Epithelial cell of esophagus (primary cell): ENCODE measurements around the gene AOPEP.

Experiments used
- DNase-seq: peaks from one replicate; pipeline ENCODE4 v3.0.0; 2010; ENCODE audit warnings: low read depth
- H3K4me3 ChIP-seq: 2 replicates; pipeline ENCODE4 v1.5.1; 2011; ENCODE audit warnings: mild to moderate bottlenecking, low read length, control low read depth
- TF ChIP-seq, protein P1 (sequence below): IDR thresholded peaks from 2 replicates; pipeline ENCODE4 v1.5.1; 2011; ENCODE audit warnings: low read depth, mild to moderate bottlenecking, low read length, control low read depth, inconsistent platforms; ENCODE audit not compliant: insufficient read depth; ENCODE audit errors: missing control alignments

The AOPEP gene

DNA sequence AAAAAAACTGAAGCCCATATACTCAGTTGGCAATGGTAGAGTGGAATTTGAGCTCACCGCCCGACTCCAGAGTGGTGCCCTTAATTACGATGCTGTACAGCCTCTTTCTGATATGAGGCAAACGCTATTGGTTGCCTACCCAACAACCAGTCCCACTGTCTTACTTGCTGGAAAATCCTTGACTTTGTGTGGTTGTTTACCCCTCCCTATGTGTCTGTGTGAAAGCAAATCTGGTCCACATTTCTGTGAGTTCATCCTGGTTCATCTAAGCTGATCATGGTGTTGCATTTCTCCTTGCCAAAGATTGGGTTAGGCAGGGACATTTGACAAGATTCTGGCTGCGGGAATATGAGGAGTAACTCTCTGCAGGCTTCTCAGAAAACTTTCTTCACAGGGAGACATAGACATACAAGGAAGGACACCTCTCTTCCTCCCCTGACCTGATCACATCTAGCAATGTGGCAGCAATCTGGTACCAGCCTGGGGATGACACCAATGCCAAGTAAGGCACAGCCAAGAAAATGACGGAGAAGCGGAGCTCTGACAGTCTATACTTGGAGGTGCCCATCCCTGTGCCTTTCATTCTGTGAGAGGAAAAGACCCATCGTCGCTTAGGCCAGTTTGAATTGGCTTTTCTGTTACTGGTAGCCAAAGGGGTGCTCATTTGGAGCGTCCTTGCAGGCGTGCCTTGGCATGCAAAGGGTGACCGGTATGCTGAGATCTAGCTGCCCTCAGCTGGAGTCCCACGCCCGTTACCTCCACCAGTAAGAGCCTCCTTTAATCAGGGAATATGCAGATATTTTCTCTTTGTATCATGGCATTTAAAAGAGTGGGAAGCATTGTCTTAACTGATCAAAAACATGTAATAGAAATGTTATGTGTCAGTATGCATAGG, 124.3 kb downstream of the AOPEP start:
- TF ChIP-seq, protein P1, sequence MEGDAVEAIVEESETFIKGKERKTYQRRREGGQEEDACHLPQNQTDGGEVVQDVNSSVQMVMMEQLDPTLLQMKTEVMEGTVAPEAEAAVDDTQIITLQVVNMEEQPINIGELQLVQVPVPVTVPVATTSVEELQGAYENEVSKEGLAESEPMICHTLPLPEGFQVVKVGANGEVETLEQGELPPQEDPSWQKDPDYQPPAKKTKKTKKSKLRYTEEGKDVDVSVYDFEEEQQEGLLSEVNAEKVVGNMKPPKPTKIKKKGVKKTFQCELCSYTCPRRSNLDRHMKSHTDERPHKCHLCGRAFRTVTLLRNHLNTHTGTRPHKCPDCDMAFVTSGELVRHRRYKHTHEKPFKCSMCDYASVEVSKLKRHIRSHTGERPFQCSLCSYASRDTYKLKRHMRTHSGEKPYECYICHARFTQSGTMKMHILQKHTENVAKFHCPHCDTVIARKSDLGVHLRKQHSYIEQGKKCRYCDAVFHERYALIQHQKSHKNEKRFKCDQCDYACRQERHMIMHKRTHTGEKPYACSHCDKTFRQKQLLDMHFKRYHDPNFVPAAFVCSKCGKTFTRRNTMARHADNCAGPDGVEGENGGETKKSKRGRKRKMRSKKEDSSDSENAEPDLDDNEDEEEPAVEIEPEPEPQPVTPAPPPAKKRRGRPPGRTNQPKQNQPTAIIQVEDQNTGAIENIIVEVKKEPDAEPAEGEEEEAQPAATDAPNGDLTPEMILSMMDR: no peak
- H3K4me3 ChIP-seq: no peak overlapping the region
- DNase-seq: no peak

DNA sequence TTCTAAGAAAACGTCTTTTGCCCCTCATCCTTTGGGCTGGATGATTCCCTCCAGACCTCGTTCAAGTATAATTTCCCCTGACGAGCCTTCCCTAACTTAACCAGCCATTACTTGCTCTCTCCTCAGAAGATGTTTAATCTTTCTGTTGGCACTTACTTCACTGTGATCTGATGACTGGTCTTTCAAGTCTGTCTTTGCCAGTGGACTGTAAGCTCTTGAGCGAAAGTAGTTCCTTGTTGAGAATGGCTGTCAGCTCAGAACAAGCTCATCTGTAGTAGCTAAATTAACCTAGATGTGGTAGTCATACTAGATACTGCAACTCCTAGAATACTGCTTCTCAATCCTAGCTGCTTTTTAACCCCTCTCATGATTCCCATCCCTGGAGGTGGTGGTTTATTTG, 125.0 kb downstream of the AOPEP start:
- H3K4me3 ChIP-seq: no peak overlapping the region
- DNase-seq: peak; percentile 28
- TF ChIP-seq, protein P1: no peak

DNA sequence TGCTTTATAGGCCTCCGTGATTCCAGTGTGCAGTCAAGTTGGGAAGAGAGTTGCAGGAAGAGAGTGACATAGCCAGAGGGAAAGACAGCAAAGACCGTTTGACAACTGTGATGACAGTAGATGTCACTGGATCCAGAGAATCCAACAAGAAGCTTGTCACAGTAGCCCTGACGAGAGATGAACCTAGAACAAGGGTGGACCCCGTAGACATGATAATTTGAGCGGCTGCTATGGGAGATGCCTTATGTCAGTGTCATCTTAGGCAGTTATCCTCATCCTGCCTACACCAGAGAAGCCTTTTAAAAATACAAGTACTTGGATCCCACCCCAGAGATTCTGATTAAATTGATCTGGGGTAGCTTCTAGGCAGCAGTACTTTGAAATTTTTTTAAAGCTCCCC, 125.4 kb downstream of the AOPEP start:
- TF ChIP-seq, protein P1: no peak
- H3K4me3 ChIP-seq: no peak overlapping the region
- DNase-seq: no peak

DNA sequence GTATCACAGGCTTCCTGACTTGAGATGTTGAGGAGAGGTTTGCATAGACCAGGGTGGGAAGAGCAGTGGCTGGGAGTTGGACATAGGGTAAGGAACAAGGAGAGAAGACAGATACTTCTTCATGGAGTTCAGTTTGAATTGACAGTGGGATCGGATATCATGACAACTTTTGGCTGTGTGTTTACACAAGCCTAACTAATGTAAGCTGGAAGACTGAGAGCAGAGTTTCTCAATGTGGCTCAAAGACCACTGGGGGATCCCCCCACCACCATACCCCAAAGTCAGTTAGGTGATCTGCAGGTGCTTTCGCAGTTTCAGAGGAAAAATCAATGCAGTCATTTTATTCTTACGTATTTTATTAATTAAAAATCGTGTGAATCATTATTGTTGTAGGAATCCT, 125.9 kb downstream of the AOPEP start:
- TF ChIP-seq, protein P1: no peak
- DNase-seq: no peak
- H3K4me3 ChIP-seq: no peak overlapping the region

DNA sequence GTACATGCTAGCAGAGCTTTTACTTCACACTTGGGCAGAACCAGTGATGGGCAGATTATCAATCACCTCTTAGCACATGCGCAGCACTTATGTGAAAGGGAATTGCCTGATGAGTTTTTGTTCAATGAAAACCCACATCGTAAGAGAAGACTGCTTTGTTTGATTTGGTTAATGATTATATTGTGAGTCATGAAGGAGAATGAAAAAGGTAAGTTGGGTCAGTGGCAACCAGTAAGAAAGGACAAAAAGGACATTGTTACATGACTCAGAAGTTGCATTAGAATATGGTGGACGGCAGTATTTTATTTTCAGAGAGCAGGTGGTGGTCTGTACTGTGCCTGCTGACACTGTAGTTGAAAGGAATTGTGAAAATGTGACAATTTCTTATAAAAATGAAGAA, 127.4 kb downstream of the AOPEP start:
- no peak overlapping the region for H3K4me3 ChIP-seq
- peak; percentile 42 for DNase-seq
- TF ChIP-seq, protein P1: no peak

DNA sequence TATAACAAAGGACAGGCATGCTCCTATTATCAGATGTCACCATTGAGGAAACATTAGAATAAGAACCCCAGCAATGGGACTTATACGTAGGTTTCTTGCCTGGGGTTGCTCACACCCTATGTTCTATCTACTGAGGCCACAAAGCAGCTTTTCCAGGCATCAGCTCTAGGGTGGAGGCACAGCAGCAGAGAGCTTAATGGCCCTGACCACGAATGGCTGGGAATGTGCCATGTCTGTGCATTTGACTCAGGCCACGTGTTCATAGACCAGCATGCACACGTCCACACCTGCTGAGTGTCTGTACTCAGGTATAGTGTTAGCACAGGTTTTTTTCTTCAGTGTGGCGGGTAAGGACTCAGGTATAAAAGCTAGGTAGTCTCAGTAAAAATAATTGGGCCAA, 129.4 kb downstream of the AOPEP start:
- no peak for DNase-seq
- H3K4me3 ChIP-seq: no peak overlapping the region
- TF ChIP-seq, protein P1: no peak

DNA sequence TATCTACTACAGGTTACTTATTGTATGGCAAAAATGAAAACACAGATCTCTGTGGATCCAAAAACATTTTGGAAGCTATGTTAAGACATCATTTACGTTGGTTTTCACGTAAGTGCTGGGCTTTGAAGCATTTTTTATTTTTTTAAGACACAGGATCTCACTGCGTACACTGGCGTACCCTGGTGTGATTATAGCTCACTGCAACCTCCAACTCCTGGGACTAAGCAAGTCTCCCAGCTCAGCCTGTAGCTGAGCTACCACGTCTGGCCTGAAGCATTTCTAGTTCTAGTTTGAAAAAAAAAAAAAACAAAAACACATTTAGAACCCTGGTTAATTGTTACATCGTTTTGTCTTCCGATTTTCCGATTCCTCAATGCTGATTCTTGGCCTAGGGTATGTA, 131.3 kb downstream of the AOPEP start:
- TF ChIP-seq, protein P1: no peak

More for the DNA sequence above, 131.3 kb downstream of the AOPEP start:
- DNase-seq: no peak
- H3K4me3 ChIP-seq: no peak overlapping the region
